ENCODE data around the gene ARHGEF26. TPM values are rescaled to one million over a fixed set of nuclear protein-coding genes. Genes with fewer than 3 reads are reported as not detected.

ARHGEF26 gene
- total and polyA plus RNA-seq, 2 experiments from 2014 or later, result 9.4 to 16.9 TPM

GRCh38 chr3:154294016-154294415 is 172.8 kb downstream of the ARHGEF26 start:
- Histone ChIP-seq H3K4me1 (ENCODE audit: insufficient read depth) (no peaks in the 10 kb centered on the region), H3K4me2 (no peak overlapping the region), H3K9me2 (ENCODE audit: insufficient read depth) (no peaks in the 10 kb centered on the region), H2AFZ (no peak overlapping the region), H3K4me3 (no peak overlapping the region), H3K79me2 (replicated peaks; ENCODE audit: insufficient read depth) (no peaks in the 10 kb centered on the region; the same call in 1 of the 2 replicates), H3K27me3 (ENCODE audit: insufficient read depth) (no peaks in the 10 kb centered on the region), H3K36me3 (ENCODE audit: insufficient read depth) (peaks cover 56% of the 10 kb centered on the region), H3K27ac (ENCODE audit: low read depth) (no peak overlapping the region), H3F3A (replicated peaks; ENCODE audit: low read depth) (no peaks in the 10 kb centered on the region), H4K20me1 (replicated peaks; ENCODE audit: insufficient read depth) (no peaks in the 10 kb centered on the region; the same call in 1 of the 2 replicates)
- H3K4me3 Mint-ChIP-seq, result no peak overlapping the region
- H3K9me3 Mint-ChIP-seq, result no peaks in the 10 kb centered on the region
- H3K27ac Mint-ChIP-seq, result no peak overlapping the region
- H3K4me1 Mint-ChIP-seq, result no peaks in the 10 kb centered on the region
- peaks cover 68% of the 10 kb centered on the region for H3K36me3 Mint-ChIP-seq (ENCODE audit: low read depth)
- no peak for DNase-seq (ENCODE audit: low spot score)
- ATAC-seq, result no peak
- TF ChIP-seq EZH2 (IDR thresholded peaks at IDR 0.05; ENCODE audit: low read depth, unreplicated experiment) (no peak), CTCF (conservative IDR thresholded peaks at IDR 0.05; ENCODE audit: low read depth in 2 of 2) (no peak), REST (IDR thresholded peaks at IDR 0.05; ENCODE audit: unreplicated experiment) (no peak), NANOG (IDR thresholded peaks at IDR 0.05; ENCODE audit: borderline replicate concordance) (no peak), JUNB (IDR thresholded peaks at IDR 0.05; ENCODE audit: unreplicated experiment) (no peak), ZNF114 (CRISPR knock-in tag; IDR thresholded peaks at IDR 0.05) (no peak), EZH2phosphoT487 (IDR thresholded peaks at IDR 0.05; ENCODE audit: unreplicated experiment) (no peak), STAT1 (IDR thresholded peaks at IDR 0.05; ENCODE audit: unreplicated experiment) (no peak), ETS1 (IDR thresholded peaks at IDR 0.05) (no peak), ZNF462 (CRISPR knock-in tag; IDR thresholded peaks at IDR 0.05) (no peak), CREB1 (CRISPR knock-in tag; IDR thresholded peaks at IDR 0.05; ENCODE audit: low read depth) (no peak), POLR2AphosphoS5 (IDR thresholded peaks at IDR 0.05; ENCODE audit: low read depth) (no peak), ZNF331 (CRISPR knock-in tag; IDR thresholded peaks at IDR 0.05; ENCODE audit: low read depth) (no peak)
- peaks cover 3% of the 10 kb centered on the region for H3K27me3 Mint-ChIP-seq (ENCODE audit: insufficient read depth, low read depth, poor library complexity)

Measured in GM23338 (cell line).